HepG2 (cell line): ENCODE measurements around the gene TRAPPC10. TPM values are rescaled to one million over a fixed set of nuclear protein-coding genes. Genes with fewer than 3 reads are reported as not detected.

Source experiments
- ARNT2 ChIP-seq: sonication (generic); formaldehyde crosslinking; IDR thresholded peaks from 2 replicates; pipeline ENCODE4 v1.8.0; 2022; ENCODE audit warnings: mild to moderate bottlenecking, low read depth, missing genetic modification reagents, moderate library complexity
- CEBPG ChIP-seq: IDR thresholded peaks from 2 replicates; pipeline ENCODE4 v1.6.1; 2016
- HOXA9 ChIP-seq: sonication (generic); formaldehyde crosslinking; IDR thresholded peaks from 2 replicates; pipeline ENCODE4 v1.8.1; 2022; ENCODE audit warnings: missing genetic modification reagents, mild to moderate bottlenecking, moderate library complexity, borderline replicate concordance
- MXI1 ChIP-seq: IDR thresholded peaks from 3 replicates; pipeline ENCODE4 v1.6.1; 2012; ENCODE audit warnings: low read depth, low read length, inconsistent platforms, borderline replicate concordance
- POGZ ChIP-seq: sonication (generic); formaldehyde crosslinking; IDR thresholded peaks from 2 replicates; pipeline ENCODE4 v1.4.0; 2020; ENCODE audit warnings: mild to moderate bottlenecking, missing genetic modification reagents
- POLR2A ChIP-seq, 2 experiments: IDR thresholded peaks; 2 replicates each; pipeline ENCODE4 v1.6.1; 2011; ENCODE audit warnings: low read depth in 2 of 2, low read length in 2 of 2, mild to moderate bottlenecking in 1 of 2, moderate library complexity in 1 of 2; ENCODE audit not compliant: insufficient read depth in 1 of 2
- YEATS2 ChIP-seq: sonication (generic); formaldehyde crosslinking; IDR thresholded peaks from 2 replicates; pipeline ENCODE4 v1.4.0; 2020; ENCODE audit warnings: missing genetic modification reagents, borderline replicate concordance
- ZBTB38 ChIP-seq: sonication (generic); formaldehyde crosslinking; IDR thresholded peaks from 2 replicates; pipeline ENCODE4 v1.5.1; 2020; ENCODE audit warnings: mild to moderate bottlenecking, missing genetic modification reagents
- ZNF180 ChIP-seq: sonication (generic); formaldehyde crosslinking; IDR thresholded peaks from 2 replicates; pipeline ENCODE4 v1.4.0; 2020; ENCODE audit warnings: low read depth, missing genetic modification reagents, borderline replicate concordance
- ZNF24 ChIP-seq: fragments of 450-650 bp; IDR thresholded peaks from 2 replicates; pipeline ENCODE4 v1.6.1; 2017; ENCODE audit warnings: antibody characterized with exemption, mild to moderate bottlenecking
- ZNF460 ChIP-seq: sonication (generic); formaldehyde crosslinking; IDR thresholded peaks from 2 replicates; pipeline ENCODE4 v1.5.1; 2020; ENCODE audit warnings: missing genetic modification reagents, mild to moderate bottlenecking, borderline replicate concordance
- polyA plus RNA-seq, 8 experiments: library from polyadenylated mRNA; depleted of rRNA in 3 of 8; stranded (reverse) in 7 of 8; unstranded in 1 of 8; fragments of >200 nt; fragmentation: Illumina TruSeq in 4 of 8; extraction: Trizol in 4 of 8; gene quantifications; 2 replicates each; pipeline versions ENCODE4 v1.2.1 to v1.2.3, GENCODE V29; 2011 to 2016; ENCODE audit warnings: low read depth in 4 of 8, missing spikeins in 1 of 8, mixed read lengths in 1 of 8; ENCODE audit not compliant: insufficient read depth in 1 of 8
- total RNA-seq, 5 experiments: library from RNA; depleted of rRNA; stranded (reverse); fragments of >200 nt; fragmentation: Illumina TruSeq; extraction: Trizol; gene quantifications; 2 replicates each; pipeline ENCODE4 v1.2.3, GENCODE V29; 2016; ENCODE audit warnings: low read depth in 1 of 5
- TF ChIP-seq, protein P1 (sequence below): sonication (generic); formaldehyde crosslinking; IDR thresholded peaks from 2 replicates; pipeline ENCODE4 v1.8.0; 2022; ENCODE audit warnings: missing genetic modification reagents, mild to moderate bottlenecking, moderate library complexity, borderline replicate concordance
- TF ChIP-seq, protein P2 (sequence below): sonication (generic); formaldehyde crosslinking; IDR thresholded peaks from 2 replicates; pipeline ENCODE4 v1.4.0; 2020; ENCODE audit warnings: missing genetic modification reagents
- TF ChIP-seq, protein P3 (sequence below): fragments of 450-650 bp; IDR thresholded peaks from 2 replicates; pipeline ENCODE4 v1.6.1; 2017
- TF ChIP-seq, protein P4 (sequence below): sonication (generic); formaldehyde crosslinking; IDR thresholded peaks from 2 replicates; pipeline ENCODE4 v1.8.1; 2023; ENCODE audit warnings: mild to moderate bottlenecking, missing genetic modification reagents
- TF ChIP-seq, protein P5 (sequence below): sonication (generic); formaldehyde crosslinking; IDR thresholded peaks from 2 replicates; pipeline ENCODE4 v1.8.1; 2023; ENCODE audit warnings: mild to moderate bottlenecking, moderate library complexity, missing genetic modification reagents
- TF ChIP-seq, protein P6 (sequence below): IDR thresholded peaks from 2 replicates; pipeline ENCODE4 v1.6.1; 2012; ENCODE audit warnings: low read length, improper control_type of control experiment

TRAPPC10 gene
- total and polyA plus RNA-seq, 2 of the 13 experiments (the other 11 are each of a cell fraction or from before 2014, with no cell fraction given) = 10.6 to 16.5 TPM

DNA sequence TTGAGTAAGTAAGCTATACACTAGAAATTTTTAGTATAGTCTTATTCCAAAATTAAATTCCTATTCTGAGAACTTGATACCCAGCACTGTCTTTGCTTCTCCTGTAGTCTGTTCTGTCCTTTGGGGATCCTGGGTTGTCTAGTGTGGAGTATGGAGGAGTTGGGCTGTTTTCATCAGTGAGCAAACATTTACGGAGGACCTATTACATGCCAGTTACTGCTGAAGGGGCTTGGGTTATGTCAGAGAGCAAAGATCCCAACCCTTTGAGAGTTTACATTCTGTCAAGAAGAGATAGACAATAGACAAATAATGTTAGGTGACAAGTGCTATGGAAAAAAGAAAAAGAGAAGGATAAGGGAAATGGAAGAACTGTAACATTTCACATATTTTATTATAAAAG, 9.0 kb downstream of the TRAPPC10 start (continued):
- TF ChIP-seq, protein P1, sequence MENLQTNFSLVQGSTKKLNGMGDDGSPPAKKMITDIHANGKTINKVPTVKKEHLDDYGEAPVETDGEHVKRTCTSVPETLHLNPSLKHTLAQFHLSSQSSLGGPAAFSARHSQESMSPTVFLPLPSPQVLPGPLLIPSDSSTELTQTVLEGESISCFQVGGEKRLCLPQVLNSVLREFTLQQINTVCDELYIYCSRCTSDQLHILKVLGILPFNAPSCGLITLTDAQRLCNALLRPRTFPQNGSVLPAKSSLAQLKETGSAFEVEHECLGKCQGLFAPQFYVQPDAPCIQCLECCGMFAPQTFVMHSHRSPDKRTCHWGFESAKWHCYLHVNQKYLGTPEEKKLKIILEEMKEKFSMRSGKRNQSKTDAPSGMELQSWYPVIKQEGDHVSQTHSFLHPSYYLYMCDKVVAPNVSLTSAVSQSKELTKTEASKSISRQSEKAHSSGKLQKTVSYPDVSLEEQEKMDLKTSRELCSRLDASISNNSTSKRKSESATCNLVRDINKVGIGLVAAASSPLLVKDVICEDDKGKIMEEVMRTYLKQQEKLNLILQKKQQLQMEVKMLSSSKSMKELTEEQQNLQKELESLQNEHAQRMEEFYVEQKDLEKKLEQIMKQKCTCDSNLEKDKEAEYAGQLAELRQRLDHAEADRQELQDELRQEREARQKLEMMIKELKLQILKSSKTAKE (CRISPR knock-in tag) = no peak
- TF ChIP-seq ZNF24 (no peak), ARNT2 (CRISPR knock-in tag) (no peak), ZBTB38 (CRISPR knock-in tag) (no peak), POLR2A (IDR thresholded peaks at IDR 0.05; ENCODE audit: insufficient read depth in 1 of 2, low read depth in 2 of 2, low read length in 2 of 2) (no peak), ZNF460 (CRISPR knock-in tag) (no peak), YEATS2 (CRISPR knock-in tag) (no peak), POGZ (CRISPR knock-in tag) (no peak), CEBPG (CRISPR knock-in tag) (peak; percentile 51; the same call in 1 of the 2 replicates), HOXA9 (CRISPR knock-in tag) (no peak), ZNF180 (CRISPR knock-in tag) (peak; percentile 65; the same call in 1 of the 2 replicates), MXI1 (no peak)
- TF ChIP-seq, protein P2, sequence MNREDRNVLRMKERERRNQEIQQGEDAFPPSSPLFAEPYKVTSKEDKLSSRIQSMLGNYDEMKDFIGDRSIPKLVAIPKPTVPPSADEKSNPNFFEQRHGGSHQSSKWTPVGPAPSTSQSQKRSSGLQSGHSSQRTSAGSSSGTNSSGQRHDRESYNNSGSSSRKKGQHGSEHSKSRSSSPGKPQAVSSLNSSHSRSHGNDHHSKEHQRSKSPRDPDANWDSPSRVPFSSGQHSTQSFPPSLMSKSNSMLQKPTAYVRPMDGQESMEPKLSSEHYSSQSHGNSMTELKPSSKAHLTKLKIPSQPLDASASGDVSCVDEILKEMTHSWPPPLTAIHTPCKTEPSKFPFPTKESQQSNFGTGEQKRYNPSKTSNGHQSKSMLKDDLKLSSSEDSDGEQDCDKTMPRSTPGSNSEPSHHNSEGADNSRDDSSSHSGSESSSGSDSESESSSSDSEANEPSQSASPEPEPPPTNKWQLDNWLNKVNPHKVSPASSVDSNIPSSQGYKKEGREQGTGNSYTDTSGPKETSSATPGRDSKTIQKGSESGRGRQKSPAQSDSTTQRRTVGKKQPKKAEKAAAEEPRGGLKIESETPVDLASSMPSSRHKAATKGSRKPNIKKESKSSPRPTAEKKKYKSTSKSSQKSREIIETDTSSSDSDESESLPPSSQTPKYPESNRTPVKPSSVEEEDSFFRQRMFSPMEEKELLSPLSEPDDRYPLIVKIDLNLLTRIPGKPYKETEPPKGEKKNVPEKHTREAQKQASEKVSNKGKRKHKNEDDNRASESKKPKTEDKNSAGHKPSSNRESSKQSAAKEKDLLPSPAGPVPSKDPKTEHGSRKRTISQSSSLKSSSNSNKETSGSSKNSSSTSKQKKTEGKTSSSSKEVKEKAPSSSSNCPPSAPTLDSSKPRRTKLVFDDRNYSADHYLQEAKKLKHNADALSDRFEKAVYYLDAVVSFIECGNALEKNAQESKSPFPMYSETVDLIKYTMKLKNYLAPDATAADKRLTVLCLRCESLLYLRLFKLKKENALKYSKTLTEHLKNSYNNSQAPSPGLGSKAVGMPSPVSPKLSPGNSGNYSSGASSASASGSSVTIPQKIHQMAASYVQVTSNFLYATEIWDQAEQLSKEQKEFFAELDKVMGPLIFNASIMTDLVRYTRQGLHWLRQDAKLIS (CRISPR knock-in tag) = no peak
- TF ChIP-seq, protein P3, sequence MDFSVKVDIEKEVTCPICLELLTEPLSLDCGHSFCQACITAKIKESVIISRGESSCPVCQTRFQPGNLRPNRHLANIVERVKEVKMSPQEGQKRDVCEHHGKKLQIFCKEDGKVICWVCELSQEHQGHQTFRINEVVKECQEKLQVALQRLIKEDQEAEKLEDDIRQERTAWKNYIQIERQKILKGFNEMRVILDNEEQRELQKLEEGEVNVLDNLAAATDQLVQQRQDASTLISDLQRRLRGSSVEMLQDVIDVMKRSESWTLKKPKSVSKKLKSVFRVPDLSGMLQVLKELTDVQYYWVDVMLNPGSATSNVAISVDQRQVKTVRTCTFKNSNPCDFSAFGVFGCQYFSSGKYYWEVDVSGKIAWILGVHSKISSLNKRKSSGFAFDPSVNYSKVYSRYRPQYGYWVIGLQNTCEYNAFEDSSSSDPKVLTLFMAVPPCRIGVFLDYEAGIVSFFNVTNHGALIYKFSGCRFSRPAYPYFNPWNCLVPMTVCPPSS = no peak
- TF ChIP-seq, protein P4, sequence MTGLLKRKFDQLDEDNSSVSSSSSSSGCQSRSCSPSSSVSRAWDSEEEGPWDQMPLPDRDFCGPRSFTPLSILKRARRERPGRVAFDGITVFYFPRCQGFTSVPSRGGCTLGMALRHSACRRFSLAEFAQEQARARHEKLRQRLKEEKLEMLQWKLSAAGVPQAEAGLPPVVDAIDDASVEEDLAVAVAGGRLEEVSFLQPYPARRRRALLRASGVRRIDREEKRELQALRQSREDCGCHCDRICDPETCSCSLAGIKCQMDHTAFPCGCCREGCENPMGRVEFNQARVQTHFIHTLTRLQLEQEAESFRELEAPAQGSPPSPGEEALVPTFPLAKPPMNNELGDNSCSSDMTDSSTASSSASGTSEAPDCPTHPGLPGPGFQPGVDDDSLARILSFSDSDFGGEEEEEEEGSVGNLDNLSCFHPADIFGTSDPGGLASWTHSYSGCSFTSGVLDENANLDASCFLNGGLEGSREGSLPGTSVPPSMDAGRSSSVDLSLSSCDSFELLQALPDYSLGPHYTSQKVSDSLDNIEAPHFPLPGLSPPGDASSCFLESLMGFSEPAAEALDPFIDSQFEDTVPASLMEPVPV (CRISPR knock-in tag) = no peak
- TF ChIP-seq, protein P5, sequence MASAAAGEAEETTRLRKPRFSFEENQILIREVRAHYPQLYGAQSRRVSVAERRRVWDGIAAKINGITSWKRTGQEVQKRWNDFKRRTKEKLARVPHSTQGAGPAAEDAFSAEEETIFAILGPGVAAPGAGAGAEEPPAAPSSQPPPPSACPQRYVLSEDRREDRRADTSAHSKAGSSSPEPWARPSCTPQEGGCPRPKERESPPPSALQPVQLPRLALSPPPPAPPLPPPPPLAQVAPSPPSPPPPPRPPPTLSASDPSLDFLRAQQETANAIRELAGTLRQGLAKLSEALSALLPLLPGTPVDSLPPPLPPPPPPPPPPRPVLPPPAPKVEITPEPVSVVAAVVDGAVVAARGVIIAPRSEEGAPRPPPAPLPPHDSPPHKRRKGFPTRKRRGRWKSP (CRISPR knock-in tag) = no peak
- TF ChIP-seq, protein P6, sequence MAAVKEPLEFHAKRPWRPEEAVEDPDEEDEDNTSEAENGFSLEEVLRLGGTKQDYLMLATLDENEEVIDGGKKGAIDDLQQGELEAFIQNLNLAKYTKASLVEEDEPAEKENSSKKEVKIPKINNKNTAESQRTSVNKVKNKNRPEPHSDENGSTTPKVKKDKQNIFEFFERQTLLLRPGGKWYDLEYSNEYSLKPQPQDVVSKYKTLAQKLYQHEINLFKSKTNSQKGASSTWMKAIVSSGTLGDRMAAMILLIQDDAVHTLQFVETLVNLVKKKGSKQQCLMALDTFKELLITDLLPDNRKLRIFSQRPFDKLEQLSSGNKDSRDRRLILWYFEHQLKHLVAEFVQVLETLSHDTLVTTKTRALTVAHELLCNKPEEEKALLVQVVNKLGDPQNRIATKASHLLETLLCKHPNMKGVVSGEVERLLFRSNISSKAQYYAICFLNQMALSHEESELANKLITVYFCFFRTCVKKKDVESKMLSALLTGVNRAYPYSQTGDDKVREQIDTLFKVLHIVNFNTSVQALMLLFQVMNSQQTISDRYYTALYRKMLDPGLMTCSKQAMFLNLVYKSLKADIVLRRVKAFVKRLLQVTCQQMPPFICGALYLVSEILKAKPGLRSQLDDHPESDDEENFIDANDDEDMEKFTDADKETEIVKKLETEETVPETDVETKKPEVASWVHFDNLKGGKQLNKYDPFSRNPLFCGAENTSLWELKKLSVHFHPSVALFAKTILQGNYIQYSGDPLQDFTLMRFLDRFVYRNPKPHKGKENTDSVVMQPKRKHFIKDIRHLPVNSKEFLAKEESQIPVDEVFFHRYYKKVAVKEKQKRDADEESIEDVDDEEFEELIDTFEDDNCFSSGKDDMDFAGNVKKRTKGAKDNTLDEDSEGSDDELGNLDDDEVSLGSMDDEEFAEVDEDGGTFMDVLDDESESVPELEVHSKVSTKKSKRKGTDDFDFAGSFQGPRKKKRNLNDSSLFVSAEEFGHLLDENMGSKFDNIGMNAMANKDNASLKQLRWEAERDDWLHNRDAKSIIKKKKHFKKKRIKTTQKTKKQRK = no peak
